Measurements from ENCODE around the gene LRRN4. TPM values are rescaled to one million over a fixed set of nuclear protein-coding genes. Genes with fewer than 3 reads are reported as not detected.

The LRRN4 gene
- total RNA-seq, 3 donors from 2014 or later: 20.8 TPM; not detected in 2

DNA sequence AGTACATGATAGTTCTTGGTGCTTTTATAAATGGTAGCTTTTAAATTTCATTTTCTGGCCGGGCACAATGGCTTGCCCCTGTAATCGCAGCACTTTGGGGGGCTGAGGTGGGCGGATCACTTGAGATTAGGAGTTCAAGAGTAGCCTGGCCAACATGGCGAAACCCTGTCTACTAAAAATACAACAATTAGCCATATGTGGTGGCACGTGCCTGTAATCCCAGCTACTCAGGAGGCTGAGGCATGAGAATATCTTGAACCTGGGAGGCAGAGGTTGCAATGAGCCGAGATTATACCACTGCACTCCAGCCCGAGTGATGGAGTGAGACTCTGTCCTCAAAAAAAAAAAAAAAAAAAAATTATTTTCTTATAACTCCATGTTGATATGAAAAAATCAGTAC, 36.0 kb downstream of the LRRN4 start:
- intact Hi-C loops (cut with DNase I; ENCODE audit: low total_unique reads): no loop called here
- no peak overlapping the region for H3K4me3 ChIP-seq
- H3K27ac ChIP-seq: no peak overlapping the region
- no peaks in the 10 kb centered on the region for H3K9me3 ChIP-seq
- no peaks in the 10 kb centered on the region for H3K27me3 ChIP-seq
- no peak for DNase-seq (ENCODE audit: low spot score in 2 of 2)
- TF ChIP-seq, protein P1, sequence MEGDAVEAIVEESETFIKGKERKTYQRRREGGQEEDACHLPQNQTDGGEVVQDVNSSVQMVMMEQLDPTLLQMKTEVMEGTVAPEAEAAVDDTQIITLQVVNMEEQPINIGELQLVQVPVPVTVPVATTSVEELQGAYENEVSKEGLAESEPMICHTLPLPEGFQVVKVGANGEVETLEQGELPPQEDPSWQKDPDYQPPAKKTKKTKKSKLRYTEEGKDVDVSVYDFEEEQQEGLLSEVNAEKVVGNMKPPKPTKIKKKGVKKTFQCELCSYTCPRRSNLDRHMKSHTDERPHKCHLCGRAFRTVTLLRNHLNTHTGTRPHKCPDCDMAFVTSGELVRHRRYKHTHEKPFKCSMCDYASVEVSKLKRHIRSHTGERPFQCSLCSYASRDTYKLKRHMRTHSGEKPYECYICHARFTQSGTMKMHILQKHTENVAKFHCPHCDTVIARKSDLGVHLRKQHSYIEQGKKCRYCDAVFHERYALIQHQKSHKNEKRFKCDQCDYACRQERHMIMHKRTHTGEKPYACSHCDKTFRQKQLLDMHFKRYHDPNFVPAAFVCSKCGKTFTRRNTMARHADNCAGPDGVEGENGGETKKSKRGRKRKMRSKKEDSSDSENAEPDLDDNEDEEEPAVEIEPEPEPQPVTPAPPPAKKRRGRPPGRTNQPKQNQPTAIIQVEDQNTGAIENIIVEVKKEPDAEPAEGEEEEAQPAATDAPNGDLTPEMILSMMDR (IDR thresholded peaks at IDR 0.05): no peak
- no peak for TF ChIP-seq POLR2A (IDR thresholded peaks at IDR 0.05)
- peaks cover 5% of the 10 kb centered on the region for H3K36me3 ChIP-seq
- H3K4me1 ChIP-seq: no peaks in the 10 kb centered on the region

DNA sequence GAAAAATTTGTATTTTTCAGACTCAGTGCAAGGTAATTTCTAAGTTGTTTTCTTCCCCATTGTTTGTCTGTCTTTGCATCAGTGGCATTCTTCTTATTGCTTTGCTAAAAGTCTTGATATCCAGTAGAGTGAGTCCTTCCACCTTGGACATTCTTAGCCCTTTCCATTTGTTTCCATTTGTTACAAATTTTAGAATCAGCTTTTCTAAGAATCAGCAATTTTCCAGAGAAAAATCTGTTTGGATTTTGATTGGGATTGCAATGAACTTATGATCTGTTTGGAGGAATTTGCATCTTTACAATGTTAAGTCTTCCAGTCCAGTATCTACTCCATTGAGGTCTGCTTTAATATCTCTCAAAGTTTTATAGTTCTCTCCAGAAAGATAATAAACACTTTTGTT, 36.4 kb downstream of the LRRN4 start:
- H3K4me3 ChIP-seq: no peak overlapping the region
- peaks cover 5% of the 10 kb centered on the region for H3K36me3 ChIP-seq

DNA sequence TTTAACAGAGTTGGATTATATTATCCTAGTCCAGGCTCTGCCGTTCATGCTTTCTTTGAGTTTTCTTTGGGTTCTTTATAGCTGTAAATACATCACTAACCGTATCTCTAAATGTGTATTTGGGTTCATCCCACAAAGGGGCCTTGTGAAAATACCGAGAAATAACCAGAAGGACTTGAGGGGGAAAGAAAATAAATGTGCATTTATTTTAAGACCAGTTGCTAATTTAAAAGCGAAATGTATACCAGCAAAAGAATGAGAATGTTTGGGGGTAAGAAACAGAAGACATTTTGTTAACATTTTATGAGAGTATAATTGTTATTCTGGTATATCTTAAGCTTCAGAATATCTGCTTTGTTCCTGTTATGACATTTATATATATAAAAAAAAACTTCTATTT, 38.9 kb downstream of the LRRN4 start:
- Histone ChIP-seq H3K9me3 (no peaks in the 10 kb centered on the region), H3K36me3 (peaks cover 5% of the 10 kb centered on the region)
- intact Hi-C loops (cut with DNase I; ENCODE audit: low total_unique reads): no loop called here

More for the DNA sequence above, 36.4 kb downstream of the LRRN4 start:
- TF ChIP-seq POLR2AphosphoS5 (IDR thresholded peaks at IDR 0.05): no peak
- TF ChIP-seq, protein P1 (IDR thresholded peaks at IDR 0.05): no peak
- TF ChIP-seq POLR2A (IDR thresholded peaks at IDR 0.05): no peak
- Histone ChIP-seq H3K9me3 (no peaks in the 10 kb centered on the region), H3K27ac (no peak overlapping the region), H3K4me1 (no peaks in the 10 kb centered on the region), H3K27me3 (no peaks in the 10 kb centered on the region)
- DNase-seq (ENCODE audit: low spot score in 2 of 2): no peak
- intact Hi-C loops (cut with DNase I; ENCODE audit: low total_unique reads): no loop called here

DNA sequence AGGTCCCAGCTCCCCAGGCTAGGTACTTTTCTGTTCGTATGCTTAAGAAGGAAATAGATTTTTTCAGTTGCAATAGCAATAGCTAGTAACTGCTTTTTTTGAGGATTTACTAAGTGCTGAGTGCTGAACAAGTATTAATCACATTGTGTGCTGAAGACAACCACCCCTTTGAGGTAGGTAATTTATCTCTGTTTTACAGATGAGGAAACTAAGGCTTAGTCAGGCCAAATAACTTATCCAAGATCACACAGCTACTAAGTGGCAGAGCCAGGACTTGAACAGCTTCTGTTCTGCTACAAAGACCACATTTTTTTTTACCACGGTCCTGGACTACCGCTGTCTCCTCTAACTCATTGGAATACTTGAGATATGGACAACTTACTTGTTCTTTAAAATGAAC, 39.8 kb downstream of the LRRN4 start:
- intact Hi-C loops (cut with DNase I; ENCODE audit: low total_unique reads): no loop called here
- Histone ChIP-seq H3K27me3 (no peaks in the 10 kb centered on the region), H3K4me1 (no peaks in the 10 kb centered on the region), H3K36me3 (peaks cover 5% of the 10 kb centered on the region), H3K9me3 (no peaks in the 10 kb centered on the region), H3K4me3 (no peak overlapping the region), H3K27ac (no peak overlapping the region)
- no peak for DNase-seq (ENCODE audit: low spot score in 2 of 2)
- TF ChIP-seq POLR2A (IDR thresholded peaks at IDR 0.05): no peak
- TF ChIP-seq POLR2AphosphoS5 (IDR thresholded peaks at IDR 0.05): no peak
- TF ChIP-seq, protein P1 (IDR thresholded peaks at IDR 0.05): no peak

More for the DNA sequence above, 38.9 kb downstream of the LRRN4 start:
- Histone ChIP-seq H3K27ac (no peak overlapping the region), H3K4me3 (no peak overlapping the region), H3K27me3 (no peaks in the 10 kb centered on the region), H3K4me1 (no peaks in the 10 kb centered on the region)
- no peak for TF ChIP-seq POLR2A (IDR thresholded peaks at IDR 0.05)
- no peak for TF ChIP-seq POLR2AphosphoS5 (IDR thresholded peaks at IDR 0.05)
- TF ChIP-seq, protein P1 (IDR thresholded peaks at IDR 0.05): no peak
- DNase-seq (ENCODE audit: low spot score in 2 of 2): no peak

DNA sequence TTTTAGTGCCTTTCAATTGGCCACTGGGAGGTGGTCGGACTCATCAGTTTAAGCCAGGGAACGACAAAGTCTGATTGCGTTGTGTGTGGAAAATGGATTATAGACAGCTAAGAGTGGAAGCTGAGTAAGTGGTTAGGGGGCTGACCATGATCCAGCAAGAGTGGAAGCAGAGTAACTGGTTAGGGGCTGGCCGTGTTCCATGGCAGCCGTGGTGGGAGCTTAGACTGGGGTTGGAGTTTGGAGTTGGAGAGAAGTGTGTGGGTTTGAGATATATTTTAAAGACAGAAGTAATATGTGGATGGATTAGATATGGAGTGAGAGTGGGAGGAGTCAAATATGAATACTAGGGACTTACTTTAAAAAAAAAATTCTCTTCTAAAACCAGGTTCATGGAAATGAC, 41.7 kb downstream of the LRRN4 start:
- DNase-seq (ENCODE audit: low spot score in 2 of 2): no peak
- intact Hi-C loops (cut with DNase I; ENCODE audit: low total_unique reads): no loop called here
- TF ChIP-seq POLR2A (IDR thresholded peaks at IDR 0.05): no peak
- TF ChIP-seq, protein P1 (IDR thresholded peaks at IDR 0.05): no peak
- peaks cover 0 to 11% of the 10 kb centered on the region in 2 donors for H3K4me1 ChIP-seq
- no peak overlapping the region for H3K4me3 ChIP-seq
- H3K27me3 ChIP-seq: no peaks in the 10 kb centered on the region
- H3K36me3 ChIP-seq: peaks cover 5% of the 10 kb centered on the region
- H3K27ac ChIP-seq: no peak overlapping the region
- no peaks in the 10 kb centered on the region for H3K9me3 ChIP-seq
